ENCODE data around the gene TNNC1.

The TNNC1 gene

GRCh38 chr3:52404391-52404790 is 49.5 kb downstream of the TNNC1 start:
- no peak for DNase-seq (ENCODE audit: extremely low spot score, insufficient read length, low read depth)
- FAIRE-seq = no peak

- FAIRE-seq (no peak), DNase-seq (ENCODE audit: extremely low spot score, insufficient read length, low read depth) (no peak)
These were observed 49.9 kb downstream of the TNNC1 start for GRCh38 chr3:52403955-52404354.

GRCh38 chr3:52403271-52403841 is 50.5 kb downstream of the TNNC1 start:
- no peak for DNase-seq (ENCODE audit: extremely low spot score, insufficient read length, low read depth)
- FAIRE-seq = no peak

DNA sequence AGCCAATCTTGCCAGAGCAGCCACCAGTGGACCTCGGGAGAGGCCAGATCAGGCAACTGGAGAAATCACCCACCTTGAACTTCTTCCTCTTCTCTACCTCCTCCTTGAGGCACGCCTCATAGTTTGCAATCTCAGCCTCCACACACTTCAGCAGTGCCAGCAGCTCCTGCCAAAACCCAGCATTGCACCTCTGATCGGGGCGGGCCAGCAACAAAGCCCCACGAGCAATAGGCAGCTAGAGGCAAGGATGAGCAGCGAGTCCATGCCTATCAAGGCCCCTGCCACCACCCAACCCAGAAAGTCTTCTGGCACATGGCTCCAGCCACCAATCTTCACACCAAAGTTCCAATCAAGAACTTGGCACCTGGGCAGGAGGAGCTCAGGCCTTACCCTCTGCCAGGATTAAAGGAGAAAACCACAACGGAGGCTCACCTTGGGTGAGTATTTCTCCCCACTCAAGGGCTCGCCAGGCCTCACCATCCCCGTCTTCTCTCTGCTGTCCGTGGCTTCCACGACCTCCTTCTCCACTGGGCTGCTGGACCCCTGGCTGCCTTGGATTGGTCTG is 51.1 kb downstream of the TNNC1 start:
- DNase-seq (ENCODE audit: extremely low spot score, insufficient read length, low read depth) = no peak
- FAIRE-seq = no peak

- FAIRE-seq = no peak
- no peak for DNase-seq (ENCODE audit: extremely low spot score, insufficient read length, low read depth)
These were observed 51.7 kb downstream of the TNNC1 start for GRCh38 chr3:52402101-52402521.

GRCh38 chr3:52401551-52401950 is 52.3 kb downstream of the TNNC1 start:
- FAIRE-seq (no peak), DNase-seq (ENCODE audit: extremely low spot score, insufficient read length, low read depth) (no peak)
